H9 (cell line): ENCODE measurements around the gene INSM1. TPM values are rescaled to one million over a fixed set of nuclear protein-coding genes. Genes with fewer than 3 reads are reported as not detected.

Source experiments
- DNase-seq: peaks from one replicate; pipeline ENCODE4 v3.0.0-alpha.2; 2017
- H2AFZ ChIP-seq: one replicate; pipeline ENCODE4 v1.6.1; 2013; ENCODE audit warnings: mild to moderate bottlenecking, low read length, control low read depth, moderate library complexity
- H2AK5ac ChIP-seq: 2 replicates; pipeline ENCODE4 v1.6.1; 2013; ENCODE audit warnings: low read length, control low read depth, mixed read lengths; ENCODE audit not compliant: insufficient read length
- H2BK120ac ChIP-seq: one replicate; pipeline ENCODE4 v1.6.1; 2013; ENCODE audit warnings: low read depth, mild to moderate bottlenecking, low read length, control low read depth, inconsistent platforms; ENCODE audit not compliant: poor library complexity, severe bottlenecking
- H2BK12ac ChIP-seq: 2 replicates; pipeline ENCODE4 v1.6.1; 2013; ENCODE audit warnings: low read length, control low read depth, mixed read lengths, low read depth; ENCODE audit not compliant: insufficient read length
- H2BK15ac ChIP-seq: 2 replicates; pipeline ENCODE4 v1.6.1; 2013; ENCODE audit warnings: low read depth, low read length, control low read depth
- H2BK20ac ChIP-seq: one replicate; pipeline ENCODE4 v1.6.1; 2013; ENCODE audit warnings: low read depth, mild to moderate bottlenecking, low read length, control low read depth, inconsistent platforms; ENCODE audit not compliant: poor library complexity, severe bottlenecking
- H2BK5ac ChIP-seq: 2 replicates; pipeline ENCODE4 v1.6.1; 2013; ENCODE audit warnings: low read length, control low read depth, mixed read lengths; ENCODE audit not compliant: insufficient read length
- H3K14ac ChIP-seq: 2 replicates; pipeline ENCODE4 v1.6.1; 2013; ENCODE audit warnings: low read length, control low read depth; ENCODE audit not compliant: insufficient read depth
- H3K18ac ChIP-seq: 2 replicates; pipeline ENCODE4 v1.6.1; 2013; ENCODE audit warnings: low read depth, mild to moderate bottlenecking, mixed read lengths, low read length, control low read depth; ENCODE audit not compliant: insufficient read length
- H3K23ac ChIP-seq: 2 replicates; pipeline ENCODE4 v1.6.1; 2013; ENCODE audit warnings: low read length, control low read depth, mixed read lengths, low read depth; ENCODE audit not compliant: insufficient read length
- H3K23me2 ChIP-seq: 2 replicates; pipeline ENCODE4 v1.6.1; 2013; ENCODE audit warnings: low read depth, mild to moderate bottlenecking, mixed read lengths, low read length, control low read depth; ENCODE audit not compliant: insufficient read length, poor library complexity, severe bottlenecking
- H3K27ac ChIP-seq: 2 replicates; pipeline ENCODE4 v1.5.1; 2013; ENCODE audit warnings: low read length, control low read depth, mixed read lengths, low read depth; ENCODE audit not compliant: insufficient read length
- H3K27me3 ChIP-seq: 2 replicates; pipeline ENCODE4 v1.6.1; 2013; ENCODE audit warnings: low read length, control low read depth, inconsistent platforms; ENCODE audit not compliant: insufficient read depth
- H3K4ac ChIP-seq: 2 replicates; pipeline ENCODE4 v1.6.1; 2013; ENCODE audit warnings: low read depth, mild to moderate bottlenecking, control low read depth, inconsistent platforms, low read length, moderate library complexity
- H3K4me1 ChIP-seq: 2 replicates; pipeline ENCODE4 v1.6.1; 2013; ENCODE audit warnings: low read length, control low read depth, inconsistent platforms; ENCODE audit not compliant: insufficient read depth
- H3K4me2 ChIP-seq: 2 replicates; pipeline ENCODE4 v1.6.1; 2013; ENCODE audit warnings: low read length, control low read depth, mixed read lengths; ENCODE audit not compliant: insufficient read length, insufficient read depth
- H3K56ac ChIP-seq: 2 replicates; pipeline ENCODE4 v1.6.1; 2013; ENCODE audit warnings: low read depth, mild to moderate bottlenecking, mixed read lengths, low read length, control low read depth; ENCODE audit not compliant: insufficient read length
- H3K79me1 ChIP-seq: 2 replicates; pipeline ENCODE4 v1.6.1; 2013; ENCODE audit warnings: low read depth, mild to moderate bottlenecking, moderate library complexity, low read length, control low read depth, inconsistent platforms; ENCODE audit not compliant: insufficient read depth, poor library complexity, severe bottlenecking
- H3K79me2 ChIP-seq: 2 replicates; pipeline ENCODE4 v1.6.1; 2013; ENCODE audit warnings: low read length, control low read depth, inconsistent platforms; ENCODE audit not compliant: insufficient read depth
- H3K9ac ChIP-seq: 2 replicates; pipeline ENCODE4 v1.6.1; 2013; ENCODE audit warnings: low read length, control low read depth, mixed read lengths; ENCODE audit not compliant: insufficient read length; ENCODE audit errors: extremely low read depth
- H3K9me3 ChIP-seq: one replicate; pipeline ENCODE4 v1.6.1; 2013; ENCODE audit warnings: low read depth, low read length, inconsistent platforms; ENCODE audit not compliant: control insufficient read depth
- H3T11ph ChIP-seq: one replicate; pipeline ENCODE4 v1.6.1; 2013; ENCODE audit warnings: mild to moderate bottlenecking, low read length, control low read depth, inconsistent platforms
- H4K20me1 ChIP-seq: one replicate; pipeline ENCODE4 v1.6.1; 2013; ENCODE audit not compliant: control insufficient read depth, insufficient read length, insufficient read depth
- H4K5ac ChIP-seq: 2 replicates; pipeline ENCODE4 v1.6.1; 2013; ENCODE audit warnings: low read depth, mild to moderate bottlenecking, mixed read lengths, low read length, control low read depth; ENCODE audit not compliant: insufficient read length
- H4K8ac ChIP-seq: replicated peaks from 2 replicates; pipeline ENCODE4 v1.6.1; 2013; ENCODE audit warnings: low read length, control low read depth, mixed read lengths, low read depth; ENCODE audit not compliant: insufficient read length
- H4K91ac ChIP-seq: 2 replicates; pipeline ENCODE4 v1.6.1; 2013; ENCODE audit warnings: low read depth, mild to moderate bottlenecking, moderate library complexity, mixed read lengths, low read length, control low read depth; ENCODE audit not compliant: insufficient read length
- H3K27ac Mint-ChIP-seq, 3 experiments: 2 replicates in 2 of 3; 3 replicates in 1 of 3; pipeline ENCODE4 v1.8.0; 2020 to 2021; ENCODE audit warnings: mixed read lengths in 3 of 3, mild to moderate bottlenecking in 1 of 3, moderate library complexity in 1 of 3
- H3K27me3 Mint-ChIP-seq: 2 replicates; pipeline ENCODE4 v1.8.0; 2021; ENCODE audit warnings: low read depth, mild to moderate bottlenecking, moderate library complexity, mixed read lengths
- H3K36me3 Mint-ChIP-seq, 3 experiments: 2 replicates in 2 of 3; 3 replicates in 1 of 3; pipeline ENCODE4 v1.8.0; 2020 to 2021; ENCODE audit warnings: low read depth in 3 of 3, mixed read lengths in 3 of 3; ENCODE audit not compliant: insufficient read depth in 1 of 3
- H3K4me1 Mint-ChIP-seq, 2 experiments: 2 replicates each; pipeline ENCODE4 v1.8.0; 2020; ENCODE audit warnings: mixed read lengths in 2 of 2
- H3K4me3 Mint-ChIP-seq, 2 experiments: 2 replicates in 1 of 2; 3 replicates in 1 of 2; pipeline ENCODE4 v1.8.0; 2020 to 2021; ENCODE audit warnings: mild to moderate bottlenecking in 2 of 2, mixed read lengths in 2 of 2, moderate library complexity in 1 of 2
- H3K9me3 Mint-ChIP-seq, 2 experiments: 2 replicates in 1 of 2; 3 replicates in 1 of 2; pipeline ENCODE4 v1.8.0; 2020; ENCODE audit warnings: mild to moderate bottlenecking in 2 of 2, mixed read lengths in 2 of 2, moderate library complexity in 1 of 2
- CTCF ChIP-seq: fragments of 200-600 bp; sonication (generic); conservative IDR thresholded peaks from 3 replicates; pipeline ENCODE4 v1.8.0; 2021; ENCODE audit warnings: antibody characterized with exemption, mild to moderate bottlenecking
- WGBS: extraction: QIAGEN DNeasy Blood & Tissue Kit; methylation state at CpG from one replicate; pipeline ENCODE4 v1.1.7; 2013; ENCODE audit warnings: missing lambda C conversion rate, low lambda C conversion rate, mixed read lengths; ENCODE audit not compliant: insufficient read length; ENCODE audit errors: extremely low coverage; 5-methylcytosine and 5-hydroxymethylcytosine counted together
- total RNA-seq: library from RNA; stranded (reverse); gene quantifications from 2 replicates; pipeline ENCODE4 v1.2.1, GENCODE V29; 2021

Gene INSM1
- total RNA-seq, 1 experiment from 2014 or later = 0.83 TPM

GRCh38 chr20:20401991-20402390 lies 34.1 kb downstream of the INSM1 start:
- Histone ChIP-seq H3K79me1 (no peaks in the 10 kb centered on the region), H3K4me1 (no peaks in the 10 kb centered on the region), H2AFZ (no peak overlapping the region), H3K4me2 (no peak overlapping the region), H4K5ac (no peak overlapping the region), H2BK20ac (no peak overlapping the region), H3K23me2 (no peaks in the 10 kb centered on the region), H4K91ac (no peak overlapping the region), H2BK12ac (no peak overlapping the region), H3K9me3 (no peaks in the 10 kb centered on the region), H3K14ac (no peak overlapping the region), H3T11ph (no peak overlapping the region), H2BK5ac (no peak overlapping the region), H3K23ac (no peak overlapping the region), H4K8ac (no peak overlapping the region), H3K4ac (no peak overlapping the region), H2AK5ac (no peak overlapping the region), H3K18ac (no peak overlapping the region), H3K56ac (no peak overlapping the region), H2BK15ac (no peak overlapping the region), H3K9ac (no peak overlapping the region), H4K20me1 (no peaks in the 10 kb centered on the region), H2BK120ac (no peak overlapping the region), H3K27ac (no peak overlapping the region), H3K79me2 (no peaks in the 10 kb centered on the region), H3K27me3 (no peaks in the 10 kb centered on the region)
- Mint-ChIP-seq H3K36me3 (no peaks in the 10 kb centered on the region; a peak in 2 of 7 replicates), H3K4me3 (no peak overlapping the region), H3K9me3 (no peaks in the 10 kb centered on the region), H3K4me1 (peaks cover 6 to 12% of the 10 kb centered on the region in 2 experiments), H3K27me3 (no peaks in the 10 kb centered on the region; the same call in none of the 2 replicates), H3K27ac (0 out of 7 replicates have a peak overlapping the region, but pooled peaks of 1 of the 3 experiments have one; percentile 77)
- no CpG with 5 or more reads among the region's 3 CpGs for WGBS
- no peak for DNase-seq
- no peak for TF ChIP-seq CTCF
